Stimulated activated CD8-positive, alpha-beta memory T cell treated with anti-CD3 and anti-CD28 coated beads, Interleukin-15, amount 100 ng/mL, for 48 hours (primary cell): ENCODE results near the gene PASK.

Experiments used
- DNase-seq, 2 donors: peaks; one replicate each; pipeline ENCODE4 v3.0.0-alpha.2; 2020; ENCODE audit warnings: low read depth in 2 of 2

Gene PASK

DNA sequence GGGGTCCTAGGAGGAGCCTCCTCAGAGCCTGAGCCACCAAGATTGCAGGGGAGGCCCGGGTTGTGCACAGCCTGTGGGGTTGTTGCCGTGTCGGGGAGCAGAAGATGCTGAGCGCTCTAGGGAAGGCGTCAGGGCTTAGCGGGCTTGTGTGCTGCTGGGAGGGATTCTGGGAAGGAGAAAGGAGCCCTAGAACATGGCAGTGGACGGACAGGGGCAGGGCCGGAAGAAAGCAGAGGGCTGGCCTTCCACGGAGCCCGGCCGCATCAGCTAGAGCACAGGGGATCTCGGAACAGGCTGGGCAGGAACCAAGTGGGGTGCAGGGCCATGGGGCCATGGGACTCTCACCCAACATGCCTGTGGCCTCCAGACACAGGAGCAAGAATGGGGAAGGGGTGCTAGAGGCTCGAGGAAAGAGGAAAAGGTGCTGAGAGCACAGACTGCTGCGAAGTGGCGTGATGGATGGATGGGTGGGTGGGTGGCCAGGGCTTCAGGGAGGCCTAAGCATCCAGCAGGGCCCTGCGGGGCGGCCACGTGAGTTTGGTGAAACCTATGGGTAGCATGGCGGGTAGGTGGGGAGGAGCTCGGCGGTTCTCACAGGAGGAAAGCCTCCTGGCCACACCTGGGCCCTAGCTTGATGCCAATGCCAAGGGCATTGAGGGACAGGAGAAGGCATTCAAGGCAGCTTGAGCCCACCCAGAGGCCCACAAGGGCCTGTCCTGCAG is 82.9 kb downstream of the PASK start:
- no peak for DNase-seq

DNA sequence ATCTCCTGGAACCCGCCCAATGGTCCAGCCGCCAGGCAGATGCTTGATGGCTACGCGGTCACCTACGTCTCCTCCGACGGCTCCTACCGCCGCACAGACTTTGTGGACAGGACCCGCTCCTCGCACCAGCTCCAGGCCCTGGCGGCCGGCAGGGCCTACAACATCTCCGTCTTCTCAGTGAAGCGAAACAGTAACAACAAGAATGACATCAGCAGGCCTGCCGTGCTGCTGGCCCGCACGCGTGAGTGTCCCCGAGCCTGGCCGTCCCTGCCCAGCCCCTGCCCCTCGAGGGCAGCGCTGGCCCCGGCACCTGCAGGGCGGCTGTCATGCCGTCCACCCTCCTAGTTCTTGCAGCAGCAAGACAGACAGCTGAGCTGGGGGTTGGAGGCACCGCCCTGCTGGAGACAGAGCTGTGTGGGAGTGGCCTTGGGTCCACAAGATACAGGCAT is 83.9 kb downstream of the PASK start:
- DNase-seq: no peak

DNA sequence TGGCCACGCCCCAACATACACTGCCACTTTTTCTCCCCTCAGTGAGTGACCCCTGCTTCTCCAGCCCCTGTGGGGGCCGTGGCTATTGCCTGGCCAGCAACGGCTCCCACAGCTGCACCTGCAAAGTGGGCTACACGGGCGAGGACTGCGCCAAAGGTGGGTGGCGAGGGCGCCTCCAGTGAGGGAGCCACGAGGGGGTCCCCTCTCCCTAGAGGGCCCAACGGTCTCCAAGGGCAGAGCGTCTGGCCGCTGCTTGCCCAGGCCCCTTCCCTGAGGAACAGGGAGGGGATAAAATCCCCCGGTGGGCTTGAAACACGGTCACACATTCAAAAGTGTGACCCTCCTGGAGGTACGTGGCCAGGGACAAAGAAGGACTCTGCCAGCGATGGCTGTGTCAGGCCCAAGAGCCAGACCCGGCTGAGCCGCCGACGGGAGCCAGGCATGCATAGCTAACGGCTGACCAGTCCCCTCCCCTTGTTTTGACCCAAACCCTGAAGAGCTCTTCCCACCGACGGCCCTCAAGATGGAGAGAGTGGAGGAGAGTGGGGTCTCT is 84.4 kb downstream of the PASK start:
- no peak for DNase-seq

DNA sequence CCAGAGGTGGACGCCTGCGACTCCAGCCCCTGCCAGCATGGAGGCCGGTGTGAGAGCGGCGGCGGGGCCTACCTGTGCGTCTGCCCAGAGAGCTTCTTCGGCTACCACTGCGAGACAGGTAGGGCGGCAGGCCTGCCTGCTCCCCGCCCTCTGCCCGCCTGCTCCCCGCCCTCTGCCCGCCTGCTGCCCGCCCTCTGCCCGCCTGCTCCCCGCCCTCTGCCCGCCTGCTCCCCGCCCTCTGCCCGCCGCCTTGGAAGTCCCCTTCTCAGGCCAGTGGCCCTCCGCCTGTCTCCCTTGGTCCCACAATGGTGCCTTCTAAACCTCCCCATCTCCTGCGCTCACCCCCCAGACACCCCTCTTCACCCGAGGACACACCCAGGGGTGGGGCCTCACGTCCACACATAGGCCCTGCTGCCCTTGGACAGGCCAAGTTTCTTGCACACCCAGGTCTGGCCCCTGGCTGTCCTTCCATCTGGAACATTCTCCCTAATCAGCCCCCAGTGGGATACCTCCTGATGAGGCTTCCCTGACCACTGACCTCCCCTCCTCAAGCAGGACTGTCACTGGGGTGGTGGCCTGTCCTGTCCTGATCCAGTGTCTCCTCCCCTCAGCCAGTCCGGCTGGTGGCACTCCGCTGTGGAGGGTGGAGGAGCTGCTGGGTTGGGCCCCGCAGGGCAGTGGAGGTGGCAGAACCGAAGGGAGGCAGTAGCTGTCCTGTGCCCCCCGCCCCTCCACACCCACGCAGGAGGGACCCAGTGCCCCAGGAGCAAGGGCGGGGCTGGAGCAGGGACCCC is 85.1 kb downstream of the PASK start:
- DNase-seq: peak; percentile 20 to 32

DNA sequence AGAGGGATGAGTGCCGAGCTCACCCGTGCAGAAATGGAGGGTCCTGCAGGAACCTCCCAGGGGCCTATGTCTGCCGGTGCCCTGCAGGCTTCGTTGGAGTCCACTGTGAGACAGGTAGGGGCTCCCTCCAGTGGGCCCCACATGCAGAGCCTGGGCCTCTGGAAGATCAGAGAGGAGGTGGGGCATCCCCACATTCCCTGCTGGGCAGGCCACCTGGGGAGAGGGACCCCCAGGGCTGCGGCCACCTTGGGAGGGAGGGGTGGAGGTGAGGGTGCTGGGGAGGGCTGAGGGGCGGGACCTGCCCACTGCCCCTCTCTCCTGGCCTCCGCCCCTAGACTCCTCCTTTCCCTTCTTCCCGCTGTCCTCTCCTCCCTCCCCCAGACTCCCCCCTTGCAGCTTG is 85.7 kb downstream of the PASK start:
- no peak for DNase-seq

DNA sequence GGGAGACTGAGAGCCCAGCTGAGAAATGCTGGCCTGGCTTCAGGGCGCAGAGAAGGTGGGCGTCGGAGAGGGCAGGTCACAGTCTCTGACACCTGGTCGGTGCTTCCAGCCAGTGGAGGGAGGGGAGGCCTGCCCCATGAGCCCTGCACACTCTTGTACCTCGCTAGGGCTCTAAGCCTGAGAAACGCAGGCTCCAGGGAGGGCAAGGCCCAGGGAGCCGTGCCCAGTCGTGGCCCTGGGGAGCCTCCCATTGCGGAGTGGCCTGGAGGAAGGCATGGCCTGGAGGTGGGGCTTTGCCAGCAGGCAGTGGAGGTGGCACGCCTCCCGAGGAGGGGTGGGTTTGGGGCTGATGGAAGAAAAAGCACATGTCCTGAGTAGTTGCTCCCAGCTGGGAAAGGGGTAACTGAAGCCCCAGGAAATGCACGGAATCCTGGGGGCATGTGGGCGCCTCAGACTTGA is 86.2 kb downstream of the PASK start:
- DNase-seq: no peak

DNA sequence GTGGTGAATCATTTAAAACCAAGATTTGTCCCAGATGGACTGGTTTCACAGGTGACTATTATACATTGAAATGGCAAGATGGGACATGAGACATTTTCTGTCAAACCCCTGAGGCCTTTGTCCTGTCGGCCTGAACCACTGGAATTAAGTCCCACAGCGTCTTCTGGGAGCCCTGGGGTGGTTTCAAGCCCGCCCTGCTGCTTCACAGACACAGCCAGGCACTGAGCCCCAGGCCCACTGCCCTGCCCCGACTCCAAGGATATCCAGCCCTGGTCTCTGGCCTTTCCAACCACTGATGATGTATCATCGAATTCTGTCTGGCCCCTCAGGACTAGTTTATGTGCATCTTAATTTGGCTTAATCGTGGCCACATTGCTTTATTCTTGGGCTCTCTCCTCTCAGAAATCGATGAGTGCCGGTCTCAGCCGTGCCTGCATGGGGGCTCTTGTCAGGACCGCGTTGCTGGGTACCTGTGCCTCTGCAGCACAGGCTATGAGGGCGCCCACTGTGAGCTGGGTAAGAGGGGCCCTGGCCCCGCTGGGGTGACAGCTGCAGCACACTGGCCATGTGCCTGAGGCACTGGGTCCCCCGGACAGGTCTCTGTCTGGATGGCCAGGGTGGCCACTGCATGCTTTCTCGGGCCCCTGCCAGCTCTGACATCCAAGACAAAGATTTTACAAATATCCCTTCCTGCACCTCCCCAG is 86.7 kb downstream of the PASK start:
- no peak for DNase-seq

DNA sequence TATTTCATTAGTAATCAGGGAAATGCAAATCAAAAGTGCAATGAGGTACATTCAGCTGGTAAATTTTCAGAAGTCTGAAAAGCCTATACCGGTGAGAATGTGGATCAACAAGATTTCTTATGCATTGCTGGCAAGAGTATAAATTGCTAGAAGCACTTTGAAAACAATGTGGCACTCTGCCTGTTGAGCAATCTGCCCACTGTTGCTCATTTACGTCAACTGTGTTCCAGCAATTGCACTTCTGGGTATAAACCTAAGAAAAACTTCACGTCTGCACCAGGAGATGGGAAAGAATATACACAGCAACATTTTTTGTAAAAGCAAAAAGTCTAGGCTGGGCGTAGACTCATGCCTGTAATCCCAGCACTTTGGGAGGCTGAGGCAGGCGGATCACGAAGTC is 88.0 kb downstream of the PASK start:
- no peak for DNase-seq
